ENCODE data around the gene XRCC6. TPM values are rescaled to one million over a fixed set of nuclear protein-coding genes. Genes with fewer than 3 reads are reported as not detected.

XRCC6 gene
- total and polyA plus RNA-seq, 2 of the 13 experiments (the other 11 are each of a cell fraction or from before 2014, with no cell fraction given) = 124 to 625 TPM

DNA sequence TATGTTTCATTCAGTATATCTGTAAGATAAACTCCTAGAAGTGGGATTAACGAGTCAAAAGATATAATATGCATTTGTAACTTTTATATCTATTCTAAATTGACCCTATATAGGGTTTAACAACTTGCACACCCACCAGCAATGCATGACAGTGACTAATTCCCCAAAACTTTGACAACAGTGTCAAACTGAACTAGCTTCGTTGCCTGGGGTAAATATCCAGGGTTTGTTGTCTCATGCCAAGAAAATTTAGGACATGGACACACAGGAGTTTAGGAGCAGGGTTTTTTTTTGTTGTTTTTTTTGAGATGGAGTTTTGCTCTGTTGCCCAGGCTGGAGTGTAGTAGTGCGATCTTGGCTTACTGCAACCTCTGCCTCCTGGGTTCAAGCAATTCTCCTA is 62.5 kb downstream of the XRCC6 start:
- H4K20me1 ChIP-seq (ENCODE audit: insufficient read depth, low read length) = peaks cover 6% of the 10 kb centered on the region; the same call in 1 of the 2 replicates
- peaks cover 4 to 18% of the 10 kb centered on the region in 2 experiments for H3K36me3 ChIP-seq (replicated peaks in 1 of 2; ENCODE audit: control insufficient read depth in 1 of 2, insufficient read depth in 2 of 2, low read length in 2 of 2)
- FAIRE-seq (no peak), ATAC-seq (no peak), DNase-seq (ENCODE audit: low spot score) (no peak)
- peaks cover 91% of the 10 kb centered on the region for H3K79me2 ChIP-seq (ENCODE audit: insufficient read depth, low read length)
- CTCF ChIA-PET (ENCODE audit: low intra/inter-chr PET ratio, low total read pairs) = interaction anchor here (0.9 kb wide), 1 partner anchor 17 kb away, joined by 3 read pairs; no protein-coding TSS in a partner anchor
- no TSS peak for BruUV-seq (replicated peaks)
- no peaks in the 10 kb centered on the region; a peak in 1 of 5 replicates for H3K27me3 ChIP-seq (ENCODE audit: control insufficient read depth in 1 of 2, insufficient read depth in 2 of 2, low read length in 2 of 2)
- H3K4me3 ChIP-seq (replicated peaks in 1 of 3; ENCODE audit: insufficient read depth in 1 of 3, low read depth in 2 of 3, low read length in 3 of 3) = no peak overlapping the region
- 85% methylated on average over 3 of the region's 3 CpGs for whole genome bisulfite sequencing (ENCODE audit: low lambda C conversion rate)
- no peak overlapping the region for H3K4me2 ChIP-seq (ENCODE audit: low read depth, low read length)
- TF ChIP-seq HNRNPUL1 (IDR thresholded peaks at IDR 0.05; ENCODE audit: low read depth, low read length) (no peak), FOXA3 (CRISPR knock-in tag; IDR thresholded peaks at IDR 0.05) (no peak), ZNF614 (CRISPR knock-in tag; IDR thresholded peaks at IDR 0.05; ENCODE audit: borderline replicate concordance) (no peak), MBNL3 (CRISPR knock-in tag; conservative IDR thresholded peaks at IDR 0.05) (no peak), ZNF746 (CRISPR knock-in tag; IDR thresholded peaks at IDR 0.05) (no peak), ZKSCAN1 (IDR thresholded peaks at IDR 0.05; ENCODE audit: low read length) (no peak), MXD4 (CRISPR knock-in tag; IDR thresholded peaks at IDR 0.05) (no peak), ZBTB8A (CRISPR knock-in tag; IDR thresholded peaks at IDR 0.05; ENCODE audit: borderline replicate concordance, low read depth) (no peak), SUZ12 (IDR thresholded peaks at IDR 0.05; ENCODE audit: low read depth, low read length) (no peak), NPAS2 (CRISPR knock-in tag; IDR thresholded peaks at IDR 0.05; ENCODE audit: borderline replicate concordance) (no peak), ZNF607 (CRISPR knock-in tag; IDR thresholded peaks at IDR 0.05; ENCODE audit: borderline replicate concordance) (no peak), PHF5A (CRISPR knock-in tag; IDR thresholded peaks at IDR 0.05; ENCODE audit: low read depth, unreplicated experiment) (no peak), NCOA5 (CRISPR knock-in tag; IDR thresholded peaks at IDR 0.05) (no peak)
- TF ChIP-seq, protein P1, sequence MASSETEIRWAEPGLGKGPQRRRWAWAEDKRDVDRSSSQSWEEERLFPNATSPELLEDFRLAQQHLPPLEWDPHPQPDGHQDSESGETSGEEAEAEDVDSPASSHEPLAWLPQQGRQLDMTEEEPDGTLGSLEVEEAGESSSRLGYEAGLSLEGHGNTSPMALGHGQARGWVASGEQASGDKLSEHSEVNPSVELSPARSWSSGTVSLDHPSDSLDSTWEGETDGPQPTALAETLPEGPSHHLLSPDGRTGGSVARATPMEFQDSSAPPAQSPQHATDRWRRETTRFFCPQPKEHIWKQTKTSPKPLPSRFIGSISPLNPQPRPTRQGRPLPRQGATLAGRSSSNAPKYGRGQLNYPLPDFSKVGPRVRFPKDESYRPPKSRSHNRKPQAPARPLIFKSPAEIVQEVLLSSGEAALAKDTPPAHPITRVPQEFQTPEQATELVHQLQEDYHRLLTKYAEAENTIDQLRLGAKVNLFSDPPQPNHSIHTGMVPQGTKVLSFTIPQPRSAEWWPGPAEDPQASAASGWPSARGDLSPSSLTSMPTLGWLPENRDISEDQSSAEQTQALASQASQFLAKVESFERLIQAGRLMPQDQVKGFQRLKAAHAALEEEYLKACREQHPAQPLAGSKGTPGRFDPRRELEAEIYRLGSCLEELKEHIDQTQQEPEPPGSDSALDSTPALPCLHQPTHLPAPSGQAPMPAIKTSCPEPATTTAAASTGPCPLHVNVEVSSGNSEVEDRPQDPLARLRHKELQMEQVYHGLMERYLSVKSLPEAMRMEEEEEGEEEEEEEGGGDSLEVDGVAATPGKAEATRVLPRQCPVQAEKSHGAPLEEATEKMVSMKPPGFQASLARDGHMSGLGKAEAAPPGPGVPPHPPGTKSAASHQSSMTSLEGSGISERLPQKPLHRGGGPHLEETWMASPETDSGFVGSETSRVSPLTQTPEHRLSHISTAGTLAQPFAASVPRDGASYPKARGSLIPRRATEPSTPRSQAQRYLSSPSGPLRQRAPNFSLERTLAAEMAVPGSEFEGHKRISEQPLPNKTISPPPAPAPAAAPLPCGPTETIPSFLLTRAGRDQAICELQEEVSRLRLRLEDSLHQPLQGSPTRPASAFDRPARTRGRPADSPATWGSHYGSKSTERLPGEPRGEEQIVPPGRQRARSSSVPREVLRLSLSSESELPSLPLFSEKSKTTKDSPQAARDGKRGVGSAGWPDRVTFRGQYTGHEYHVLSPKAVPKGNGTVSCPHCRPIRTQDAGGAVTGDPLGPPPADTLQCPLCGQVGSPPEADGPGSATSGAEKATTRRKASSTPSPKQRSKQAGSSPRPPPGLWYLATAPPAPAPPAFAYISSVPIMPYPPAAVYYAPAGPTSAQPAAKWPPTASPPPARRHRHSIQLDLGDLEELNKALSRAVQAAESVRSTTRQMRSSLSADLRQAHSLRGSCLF (CRISPR knock-in tag; IDR thresholded peaks at IDR 0.05; ENCODE audit: borderline replicate concordance) = no peak
- TF ChIP-seq, protein P2, sequence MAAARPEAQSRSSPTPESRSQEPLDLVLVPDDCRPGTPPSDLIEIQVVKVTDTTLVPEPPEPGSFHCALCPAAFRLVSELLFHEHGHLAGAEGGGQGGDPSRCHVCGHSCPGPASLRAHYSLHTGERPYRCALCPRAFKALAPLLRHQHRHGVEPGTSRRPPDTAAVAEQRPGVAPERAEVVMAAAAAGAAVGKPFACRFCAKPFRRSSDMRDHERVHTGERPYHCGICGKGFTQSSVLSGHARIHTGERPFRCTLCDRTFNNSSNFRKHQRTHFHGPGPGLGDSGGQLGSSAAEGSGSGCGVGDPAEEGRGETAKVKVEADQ (CRISPR knock-in tag; IDR thresholded peaks at IDR 0.05; ENCODE audit: borderline replicate concordance) = no peak
- TF ChIP-seq, protein P3, sequence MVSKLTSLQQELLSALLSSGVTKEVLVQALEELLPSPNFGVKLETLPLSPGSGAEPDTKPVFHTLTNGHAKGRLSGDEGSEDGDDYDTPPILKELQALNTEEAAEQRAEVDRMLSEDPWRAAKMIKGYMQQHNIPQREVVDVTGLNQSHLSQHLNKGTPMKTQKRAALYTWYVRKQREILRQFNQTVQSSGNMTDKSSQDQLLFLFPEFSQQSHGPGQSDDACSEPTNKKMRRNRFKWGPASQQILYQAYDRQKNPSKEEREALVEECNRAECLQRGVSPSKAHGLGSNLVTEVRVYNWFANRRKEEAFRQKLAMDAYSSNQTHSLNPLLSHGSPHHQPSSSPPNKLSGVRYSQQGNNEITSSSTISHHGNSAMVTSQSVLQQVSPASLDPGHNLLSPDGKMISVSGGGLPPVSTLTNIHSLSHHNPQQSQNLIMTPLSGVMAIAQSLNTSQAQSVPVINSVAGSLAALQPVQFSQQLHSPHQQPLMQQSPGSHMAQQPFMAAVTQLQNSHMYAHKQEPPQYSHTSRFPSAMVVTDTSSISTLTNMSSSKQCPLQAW (CRISPR knock-in tag; IDR thresholded peaks at IDR 0.05) = no peak
- intact Hi-C loops (cut with micrococcal nuclease; ENCODE audit: unreplicated experiment) = no loop called here
- no peak overlapping the region for H2AFZ ChIP-seq (ENCODE audit: low read length)
- H3K4me1 ChIP-seq (ENCODE audit: insufficient read depth, low read length) = peaks cover 54% of the 10 kb centered on the region
- no peak overlapping the region for H3K9ac ChIP-seq (ENCODE audit: insufficient read depth, low read depth, low read length)
- H3K27ac ChIP-seq (ENCODE audit: extremely low read length, insufficient read depth, low read length) = peak overlapping the region; percentile 59
- in situ Hi-C loops (cut with HindIII; ENCODE audit: extremely low pct_ligation_motif_present, low pct_unique_long_range_greater_than_20kb) = no loop called here
- no peaks in the 10 kb centered on the region for H3K9me3 ChIP-seq (ENCODE audit: low read length)
- POLR2A ChIA-PET = no interaction called here
